ENCODE measurements around the gene COMT.
"Not testable (repeated sequence)": the region's sequence is repeated elsewhere in the genome, so short reads cannot be mapped to it uniquely, and the experiment has no call there.

COMT gene

DNA sequence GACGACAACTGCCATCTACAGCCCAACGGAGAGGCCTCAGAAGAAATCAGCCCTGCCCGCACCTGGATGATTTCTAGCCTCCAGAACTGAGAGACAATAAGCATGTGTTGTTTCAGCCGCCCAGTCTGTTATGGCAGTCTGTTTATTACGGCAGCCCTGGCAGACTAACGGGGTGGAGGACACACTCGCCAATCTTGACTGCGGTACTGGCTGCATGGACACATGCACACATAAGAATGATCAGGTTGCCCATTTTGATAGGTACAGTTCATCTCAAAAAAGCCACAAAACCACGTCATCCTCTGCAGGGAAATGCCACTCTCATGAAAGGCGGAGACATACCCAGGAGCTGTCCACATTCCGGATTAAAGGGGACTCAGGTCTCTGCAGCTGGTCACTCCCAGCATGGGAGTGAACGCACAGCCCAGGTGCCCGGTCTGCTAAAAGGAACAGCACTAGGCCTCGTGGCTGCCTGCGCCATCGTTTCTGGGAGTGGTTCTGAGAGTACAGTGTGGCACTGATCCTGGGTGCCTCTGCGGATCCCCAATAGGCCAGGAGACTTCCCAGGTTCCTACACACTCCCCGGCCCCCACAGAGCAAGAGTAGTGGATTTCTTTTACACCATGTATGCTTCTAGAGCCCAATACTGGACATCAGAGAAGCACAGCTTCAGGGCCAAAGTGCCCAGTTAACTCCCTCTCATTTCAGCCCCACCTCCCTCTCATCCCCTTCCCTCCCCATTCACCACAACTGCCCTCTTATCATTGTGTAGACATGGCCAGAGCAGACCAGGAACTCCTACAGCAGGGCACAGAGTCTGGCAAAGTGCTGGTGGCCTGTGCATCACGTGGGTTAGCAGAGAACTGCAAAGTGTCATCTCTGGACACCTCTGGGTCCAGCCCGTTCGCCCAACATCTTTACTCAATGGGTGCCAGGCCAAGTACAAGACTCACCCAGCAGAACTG, 11.7 kb upstream of the COMT start:
- no peak for DNase-seq (ENCODE audit: low read depth in 2 of 2)

DNA sequence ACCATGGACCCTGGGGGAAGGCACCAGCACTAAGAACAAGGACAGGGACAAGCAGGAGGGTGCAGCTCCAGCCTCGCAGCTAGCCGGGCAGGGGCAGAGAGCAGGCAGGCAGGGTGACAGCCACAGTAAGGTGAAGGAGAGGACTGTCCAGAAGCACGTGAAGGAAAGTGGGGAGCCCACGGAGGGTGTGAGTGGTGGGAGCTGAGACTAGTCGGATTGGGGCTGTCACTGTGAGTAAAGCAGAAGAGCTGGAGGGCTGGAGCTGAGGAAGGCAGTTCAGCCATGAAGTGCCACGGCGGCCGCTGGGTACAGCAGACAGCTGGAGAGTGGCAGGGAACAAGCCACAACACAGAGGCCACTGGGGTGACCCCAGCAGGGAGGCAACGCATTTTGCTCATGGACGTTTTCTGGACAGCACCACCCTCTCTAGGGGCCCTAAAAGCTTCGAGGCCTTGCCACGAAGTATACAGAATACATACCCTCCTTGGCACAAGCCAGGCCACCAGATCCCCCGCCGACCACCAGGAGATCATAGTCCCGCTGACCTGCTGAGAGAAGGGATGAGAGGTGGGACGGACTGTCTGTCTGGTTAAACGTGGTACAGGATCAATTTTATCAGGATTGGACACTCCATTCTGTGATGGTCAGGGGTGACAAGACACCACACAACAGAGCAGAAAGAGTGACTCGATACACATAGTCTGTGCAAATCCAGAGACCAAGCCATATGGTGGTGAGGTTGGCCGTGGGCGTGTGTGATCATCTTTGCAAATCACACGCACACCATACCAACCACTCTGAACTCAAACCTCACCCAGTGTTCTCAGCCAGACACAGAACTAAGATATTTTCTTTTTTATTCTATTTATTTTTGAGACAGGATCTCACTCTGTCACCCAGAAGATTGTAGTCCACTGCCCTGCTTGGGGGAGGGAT, 10.8 kb upstream of the COMT start:
- no peak for DNase-seq (ENCODE audit: low read depth in 2 of 2)

DNA sequence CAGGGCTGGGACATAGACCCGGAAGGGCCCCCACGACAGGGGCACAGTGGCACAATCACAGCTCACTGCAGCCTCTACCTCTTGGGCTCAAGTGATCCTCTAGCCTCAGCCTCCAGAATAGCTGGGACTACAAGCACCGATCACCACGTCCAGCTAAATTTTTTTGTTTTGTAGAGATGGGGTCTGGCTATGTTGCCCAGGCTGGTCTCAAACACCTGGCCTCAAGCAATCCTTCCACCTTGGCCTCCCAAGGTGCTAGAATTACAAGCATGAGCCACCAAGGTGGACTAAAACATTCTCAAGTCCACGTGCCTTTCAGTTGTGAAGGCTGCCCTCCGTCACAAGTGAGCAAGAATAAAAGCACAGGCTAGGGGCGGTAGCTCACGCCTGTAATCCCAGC, 10.1 kb upstream of the COMT start:
- DNase-seq (ENCODE audit: low read depth in 2 of 2): no peak

DNA sequence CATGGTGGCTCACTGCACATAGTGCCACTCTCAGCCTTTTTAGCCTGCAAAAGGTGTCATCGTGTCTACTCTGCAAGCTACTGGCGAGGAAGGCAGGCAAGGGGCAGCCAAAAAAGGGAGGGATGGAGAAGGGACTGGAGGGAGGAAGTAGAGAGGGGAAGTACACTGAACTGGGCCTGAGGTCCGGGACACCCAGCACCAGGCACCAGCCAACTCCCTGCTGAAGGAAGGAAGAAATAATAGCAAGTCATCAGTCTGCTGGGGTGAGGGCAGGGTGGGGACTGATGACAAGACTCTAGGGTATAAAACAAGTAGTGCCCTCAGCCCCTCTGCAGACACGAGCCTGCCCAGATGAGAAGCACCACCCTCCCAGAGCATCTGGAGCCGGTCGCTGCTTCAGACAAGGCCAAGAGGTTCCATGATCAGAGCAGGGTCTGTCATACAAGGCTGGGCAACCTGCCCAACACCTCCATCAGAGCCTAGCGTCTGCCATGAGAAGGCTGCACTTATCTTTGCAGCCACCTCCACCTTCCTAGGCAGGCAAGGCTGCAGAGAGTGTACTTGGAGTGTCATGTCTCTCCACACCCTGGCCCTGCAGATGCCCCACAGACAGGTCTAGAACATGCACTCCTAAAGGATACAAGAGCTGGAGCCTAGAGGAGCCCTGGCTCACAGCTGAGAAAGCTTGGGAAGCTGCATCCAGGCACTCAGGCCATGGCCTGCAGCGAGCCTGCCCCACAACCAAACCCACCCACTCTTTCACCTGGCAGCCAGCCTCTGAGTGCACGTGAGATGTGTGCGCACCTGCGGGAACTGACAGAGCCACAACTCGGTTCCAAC, 9.0 kb upstream of the COMT start:
- no peak for DNase-seq (ENCODE audit: low read depth in 2 of 2)

DNA sequence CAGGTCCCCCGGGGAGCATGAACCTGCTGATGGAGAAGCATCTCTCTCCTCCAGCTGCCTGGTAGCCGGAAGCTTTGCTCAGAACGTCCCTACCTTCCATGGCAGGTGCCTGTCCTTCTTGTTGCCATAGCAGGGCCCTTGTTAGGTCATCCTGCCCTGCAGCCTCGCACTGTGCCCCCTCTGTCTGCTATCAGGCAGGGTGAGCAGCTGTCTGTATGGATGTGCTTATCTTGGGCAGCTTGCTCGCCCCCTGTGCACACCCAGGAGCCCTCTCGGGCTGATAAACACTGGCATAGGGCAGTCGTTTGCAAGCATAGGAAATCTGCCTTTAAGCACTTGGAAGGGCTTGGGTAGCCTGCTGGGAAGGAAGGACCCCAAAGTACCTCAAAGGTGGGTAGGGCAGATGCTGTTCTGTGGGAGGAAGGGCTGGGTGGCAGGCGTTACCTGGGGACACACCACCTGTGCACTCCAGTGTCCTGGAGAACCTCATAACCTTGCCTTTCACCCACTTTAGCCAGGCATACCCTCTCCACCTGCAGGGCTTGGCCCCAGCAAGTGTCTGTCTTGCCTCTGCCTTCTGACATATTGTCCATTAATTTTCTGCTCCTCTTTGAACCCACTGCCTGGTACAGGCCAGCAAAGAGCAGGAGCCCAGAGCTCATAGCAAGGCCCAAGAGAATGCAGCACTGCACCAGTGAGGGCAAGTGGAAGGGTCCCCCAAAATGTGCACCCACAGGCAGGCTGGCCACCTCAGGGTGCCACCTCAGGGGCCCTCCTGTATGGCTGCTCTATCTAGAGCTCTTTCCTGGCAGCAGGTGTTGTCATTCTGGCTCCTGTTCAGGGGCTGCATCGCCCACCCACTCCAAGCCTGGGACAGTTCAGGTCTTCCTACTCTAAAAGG, 8.0 kb upstream of the COMT start:
- DNase-seq (ENCODE audit: low read depth in 2 of 2): no peak

DNA sequence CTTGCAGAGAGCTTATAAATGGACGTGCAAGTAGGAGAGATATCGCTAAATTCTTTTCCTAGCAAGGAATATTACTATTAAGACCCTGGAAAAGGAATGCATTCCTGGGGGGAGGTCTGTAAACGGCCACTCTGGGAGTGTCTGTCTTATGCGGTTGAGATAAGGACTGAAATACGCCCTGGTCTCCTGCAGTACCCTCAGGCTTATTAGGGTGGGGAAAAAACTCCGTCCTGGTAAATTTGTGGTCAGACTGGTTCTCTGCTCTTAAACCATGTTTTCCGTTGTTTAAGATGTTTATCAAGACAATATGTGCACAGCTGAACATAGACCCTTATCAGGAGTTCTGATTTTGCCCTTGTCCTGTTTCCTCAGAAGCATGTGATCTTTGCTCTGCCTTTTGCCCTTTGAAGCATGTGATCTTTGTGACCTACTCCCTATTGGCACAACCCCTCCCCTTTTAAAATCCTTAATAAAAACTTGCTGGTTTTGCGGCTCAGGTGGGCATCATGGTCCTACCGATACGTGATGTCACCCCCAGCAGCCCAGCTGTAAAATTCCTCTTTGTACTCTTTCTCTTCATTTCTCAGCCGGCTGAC, 6.4 kb upstream of the COMT start:
- not testable (repeated sequence) for DNase-seq (ENCODE audit: low read depth in 2 of 2)

DNA sequence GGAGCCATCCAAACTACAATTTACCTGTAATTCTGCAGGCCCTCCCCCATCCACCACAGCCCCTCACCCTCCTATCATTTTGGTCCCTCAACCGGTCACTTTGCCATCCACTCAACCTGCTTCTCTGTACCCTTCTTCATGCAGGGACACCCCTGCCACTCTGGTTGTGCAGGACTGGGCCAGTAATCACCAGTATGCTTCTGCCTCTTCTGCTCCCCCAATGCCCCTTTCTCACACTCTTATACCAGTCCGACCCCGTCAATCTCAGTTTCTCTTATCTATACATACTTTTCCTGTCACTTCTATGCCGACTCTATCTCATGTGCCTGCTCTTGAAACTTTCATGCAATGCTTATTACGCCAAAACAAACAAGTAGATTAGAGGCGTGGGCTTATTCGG, 5.1 kb upstream of the COMT start:
- DNase-seq (ENCODE audit: low read depth in 2 of 2): no peak

DNA sequence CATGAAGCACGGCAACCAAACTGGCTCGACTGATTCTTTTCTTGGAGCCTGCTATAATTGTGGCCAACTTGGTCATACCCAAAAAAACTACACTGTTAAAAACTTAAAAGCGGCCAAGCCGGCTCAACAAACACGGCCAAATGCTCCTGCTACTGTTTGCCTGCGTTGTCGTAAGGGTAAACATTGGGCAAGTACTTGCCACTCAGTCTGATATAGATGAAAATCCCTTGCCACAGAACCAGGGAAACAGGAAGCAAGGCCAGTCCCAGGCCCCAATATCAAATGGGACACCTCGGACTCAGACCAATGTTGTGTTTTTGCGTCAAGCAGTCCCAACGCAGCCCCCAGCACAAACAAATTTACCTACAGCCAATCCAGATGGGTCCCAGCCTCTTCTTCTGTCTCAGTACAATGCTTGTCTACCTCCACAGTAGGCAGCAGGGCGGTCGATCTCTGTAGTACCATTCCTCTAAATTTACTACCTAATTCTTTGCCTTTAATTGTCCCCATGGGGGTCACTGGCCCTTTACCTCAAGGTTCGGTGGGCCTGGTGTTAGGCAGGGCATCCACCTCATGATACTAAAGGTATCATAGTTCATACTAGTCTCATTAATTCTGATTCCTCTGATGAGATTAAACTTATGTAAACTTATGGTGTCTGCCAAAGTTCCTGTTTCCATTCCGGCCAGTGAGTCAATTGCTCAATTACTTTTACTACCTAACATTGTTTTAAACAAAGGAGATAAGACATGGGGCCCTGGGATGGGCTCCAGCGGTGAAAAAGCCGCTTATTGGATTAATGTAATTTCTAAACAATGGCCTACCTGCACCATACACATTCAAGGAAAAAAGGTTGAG, 3.7 kb upstream of the COMT start:
- no peak for DNase-seq (ENCODE audit: low read depth in 2 of 2)

DNA sequence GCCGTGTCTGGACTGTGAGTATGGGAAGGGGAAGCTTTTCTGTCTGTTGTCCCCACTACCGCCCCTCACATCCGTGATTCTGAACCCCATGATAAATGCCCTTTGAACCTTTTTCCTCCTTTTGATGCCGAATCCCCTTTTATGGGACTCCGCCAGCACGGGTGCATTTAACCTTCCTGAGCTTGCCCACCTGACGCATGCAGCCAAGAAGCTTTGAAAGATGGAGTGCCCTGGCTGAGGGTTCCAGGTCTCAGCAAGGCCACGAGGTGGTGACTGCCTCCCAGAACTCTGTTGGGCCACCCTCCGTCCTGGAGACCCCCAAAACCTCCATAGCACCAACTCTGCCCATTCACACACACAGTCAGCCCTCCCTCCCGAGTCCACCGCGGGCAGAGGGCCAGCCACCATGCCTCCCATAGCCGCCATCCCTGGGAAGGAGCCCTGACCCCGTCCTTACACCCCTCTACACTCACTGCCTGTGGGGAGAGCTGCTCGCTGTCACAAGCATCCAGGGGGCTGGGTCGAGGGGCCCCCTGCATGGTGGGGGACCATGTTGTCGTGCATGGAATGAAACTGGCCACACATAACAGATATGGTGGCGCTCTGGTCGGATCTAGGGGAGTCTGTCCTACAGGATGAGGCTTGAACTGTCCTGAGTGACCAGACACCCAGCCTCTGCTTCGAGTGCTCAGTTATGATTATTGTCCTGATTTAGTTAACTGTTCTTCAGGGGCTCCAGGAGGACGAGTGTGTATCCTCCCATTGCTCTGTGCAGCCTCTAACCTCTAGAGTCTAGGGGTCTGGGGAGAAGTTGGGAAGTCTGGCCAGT, 822 bp upstream of the COMT start:
- no peak for DNase-seq (ENCODE audit: low read depth in 2 of 2)

DNA sequence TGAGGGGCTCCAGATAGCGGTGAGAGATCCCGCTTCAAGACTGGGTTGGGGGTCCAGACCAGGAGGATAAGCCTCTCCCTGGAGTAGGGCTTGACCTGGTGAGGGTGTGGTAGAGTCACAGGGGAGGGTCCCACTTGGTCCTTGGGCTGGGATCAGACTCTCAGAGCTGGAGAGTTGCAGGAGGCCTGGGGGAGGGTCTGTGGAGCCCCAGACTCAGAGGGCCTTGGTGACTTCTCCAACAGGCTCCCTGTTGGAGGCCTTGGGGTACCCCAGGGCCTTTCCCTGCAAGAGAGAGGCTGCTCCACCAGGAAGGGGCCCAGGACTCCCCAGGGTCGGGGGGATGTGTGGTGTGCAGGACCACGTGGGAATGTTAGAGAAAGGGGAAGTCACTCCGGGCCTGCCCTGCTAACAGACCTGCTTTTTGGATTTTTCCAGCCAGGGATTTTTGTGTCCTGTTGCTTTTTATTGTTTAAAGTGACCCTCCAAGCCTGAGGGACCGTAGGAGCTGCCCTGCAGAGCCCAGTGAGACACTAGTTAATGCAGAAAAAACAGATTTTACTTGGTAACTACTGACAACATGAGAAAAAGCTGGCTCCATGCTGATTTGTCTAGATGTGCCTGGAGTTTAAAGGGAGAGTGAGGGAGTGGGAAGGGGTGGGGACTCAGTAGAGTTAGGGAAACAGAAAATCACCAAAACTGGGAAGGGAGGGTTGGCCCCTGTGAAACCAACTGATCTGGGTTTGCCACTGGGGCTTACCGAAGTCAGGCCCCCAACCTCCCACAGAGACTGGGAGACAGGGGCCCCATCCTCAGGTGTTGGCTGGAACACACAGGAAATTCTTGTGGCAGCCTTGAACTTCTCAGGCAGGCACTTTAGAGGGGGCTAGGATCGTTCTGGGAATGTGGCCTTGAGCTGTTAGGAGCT, 847 bp downstream of the COMT start:
- peak in 1 of 2 donors; percentile 5 for DNase-seq (ENCODE audit: low read depth in 2 of 2)

DNA sequence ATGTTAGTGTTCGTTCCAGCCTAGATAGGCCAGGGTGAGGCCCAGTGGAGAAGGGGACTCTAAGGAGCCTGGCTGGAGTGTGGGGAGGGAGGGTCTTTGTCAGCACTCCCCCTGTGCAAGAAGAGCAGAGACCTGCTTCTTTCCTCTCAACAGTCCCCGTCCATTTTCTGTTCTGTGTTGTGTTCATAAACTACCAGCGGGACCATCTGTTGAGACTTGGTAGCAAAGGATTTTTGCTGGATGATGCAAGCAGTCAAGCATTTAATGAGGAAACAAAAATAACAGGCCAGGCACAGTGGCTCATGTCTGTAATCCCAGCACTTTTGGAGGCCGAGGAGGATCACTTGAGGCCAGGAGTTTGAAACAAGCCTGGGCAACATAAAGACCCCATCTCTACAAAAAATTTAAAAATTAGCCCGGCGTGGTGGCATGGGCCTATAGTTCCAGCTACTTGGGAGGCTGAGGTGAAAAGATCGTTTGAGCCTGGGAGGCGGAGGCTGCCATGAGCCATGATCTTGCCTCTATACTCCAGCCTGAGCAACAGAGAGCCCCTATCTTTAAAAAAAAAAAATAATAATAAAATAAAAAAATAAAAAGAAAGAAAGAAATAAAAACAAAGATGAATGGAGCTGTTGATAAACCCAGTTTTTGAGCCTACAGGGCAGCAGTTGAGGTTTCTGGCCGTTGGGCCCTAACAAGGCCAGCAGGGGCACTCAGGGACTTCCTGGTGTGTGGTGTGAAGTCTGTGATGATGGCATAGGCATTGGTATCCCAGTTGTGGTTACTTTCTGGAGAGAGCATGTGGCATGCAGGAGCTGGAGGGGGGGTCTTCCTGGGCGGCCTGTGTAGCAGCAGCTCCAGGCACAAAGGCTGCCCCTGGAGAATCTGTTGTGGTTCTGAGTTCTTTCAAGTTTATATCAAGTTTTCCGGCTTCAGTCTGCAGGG, 1.8 kb downstream of the COMT start:
- no peak for DNase-seq (ENCODE audit: low read depth in 2 of 2)

DNA sequence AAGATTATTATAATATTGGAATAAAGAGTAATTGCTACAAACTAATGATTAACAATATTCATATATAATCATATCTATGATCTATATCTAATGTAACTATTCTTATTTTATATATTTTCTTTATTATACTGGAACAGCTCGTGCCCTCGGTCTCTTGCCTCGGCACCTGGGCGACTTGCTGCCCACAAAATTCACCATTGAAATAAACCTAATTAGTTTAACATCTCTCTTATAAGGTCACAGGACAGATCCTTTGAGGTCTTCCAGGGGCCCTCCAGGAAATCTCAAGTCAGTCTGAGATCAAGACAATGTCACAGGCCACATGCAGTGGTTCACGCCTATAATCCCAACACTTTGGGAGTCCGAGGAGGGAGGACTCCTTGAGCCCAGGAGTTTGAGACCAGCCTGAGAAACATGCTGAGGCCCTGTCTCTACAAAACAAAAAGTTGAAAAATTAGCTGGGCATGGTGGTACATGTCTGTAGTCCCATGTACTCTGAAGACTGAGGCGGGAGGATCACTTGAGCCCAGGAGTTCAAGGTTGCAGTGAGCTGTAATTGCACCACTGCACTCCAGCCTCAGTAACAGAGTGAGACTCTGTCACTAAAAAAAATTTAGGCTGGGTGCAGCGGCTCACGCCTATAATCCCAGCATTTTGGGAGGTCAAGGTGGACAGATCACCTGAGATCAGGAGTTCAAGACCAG, 6.6 kb downstream of the COMT start:
- no peak for DNase-seq (ENCODE audit: low read depth in 2 of 2)

DNA sequence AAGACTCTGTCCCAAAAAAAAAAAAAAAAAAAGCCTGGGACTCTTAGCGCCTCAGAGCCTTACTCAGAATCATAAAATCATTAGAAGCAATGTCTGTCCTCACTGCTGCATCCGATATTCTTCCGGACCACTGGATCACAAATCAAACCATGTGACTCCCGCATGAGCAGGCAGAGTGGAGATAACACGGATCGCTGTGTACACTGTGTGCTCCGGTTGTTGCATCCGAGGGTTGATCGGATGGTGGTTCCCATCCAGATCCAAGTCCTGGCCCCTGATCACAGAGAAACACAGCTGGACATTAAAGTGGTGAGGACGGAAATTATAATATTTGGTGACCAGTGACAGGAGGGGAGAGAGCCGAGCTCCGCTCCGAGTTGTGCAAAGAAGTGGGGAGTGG, 9.8 kb downstream of the COMT start:
- no peak for DNase-seq (ENCODE audit: low read depth in 2 of 2)

DNA sequence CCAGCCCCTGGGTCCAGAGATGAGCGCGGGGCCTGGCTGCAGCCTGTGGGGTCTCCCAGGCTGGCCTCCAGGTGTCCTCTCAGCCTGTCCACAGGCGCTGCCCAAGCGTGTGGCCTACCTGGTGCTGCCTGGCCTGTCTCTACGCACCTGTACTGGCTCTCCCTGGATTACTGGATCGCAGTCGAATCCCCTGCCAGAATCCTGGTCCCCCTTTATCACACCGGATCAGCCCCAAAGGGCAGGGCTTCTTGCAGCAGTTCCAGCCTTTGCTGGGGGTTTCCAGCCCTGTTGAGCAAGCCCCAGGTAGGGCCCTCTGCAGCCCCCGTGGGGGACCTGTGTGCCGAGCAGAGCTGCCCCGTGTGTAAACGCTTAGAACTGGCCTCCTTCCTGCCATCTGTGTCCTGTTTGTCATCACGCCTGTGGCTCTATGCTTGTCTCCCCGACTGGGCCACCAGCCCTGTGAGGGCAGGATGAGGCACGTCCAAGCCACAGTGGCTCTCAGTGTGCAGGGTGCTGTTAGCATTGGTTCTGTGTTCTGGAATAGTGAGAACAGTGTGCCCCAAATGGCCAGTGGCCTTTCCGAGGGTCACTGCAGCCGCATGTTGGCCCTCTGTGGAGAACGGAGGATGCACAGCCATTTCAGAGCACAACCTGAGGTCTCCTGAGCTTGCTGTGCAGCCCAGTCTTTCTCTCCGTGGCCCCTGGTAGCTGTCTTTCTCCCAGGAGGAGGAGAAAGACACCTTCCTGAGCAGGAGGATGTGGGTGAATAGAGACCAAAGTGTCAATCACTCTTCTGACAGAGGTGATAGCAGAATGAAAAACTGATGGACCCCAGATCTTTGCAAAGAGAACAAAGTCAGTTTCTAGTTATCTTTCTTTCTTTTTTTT, 13.9 kb downstream of the COMT start:
- DNase-seq (ENCODE audit: low read depth in 2 of 2): no peak
